Endothelial cell of umbilical vein (primary cell): ENCODE results near the gene NAV2.

Experiments
- EZH2 ChIP-seq: IDR thresholded peaks from 2 replicates; pipeline ENCODE4 v1.6.1; 2012; ENCODE audit warnings: borderline replicate concordance, low read depth, mild to moderate bottlenecking, moderate library complexity, low read length, inconsistent platforms; ENCODE audit not compliant: severe bottlenecking
- JUN ChIP-seq: IDR thresholded peaks from 2 replicates; pipeline ENCODE4 v1.6.1; 2011; ENCODE audit warnings: borderline replicate concordance, low read depth; ENCODE audit not compliant: insufficient read length, insufficient read depth
- POLR2A ChIP-seq: IDR thresholded peaks from 2 replicates; pipeline ENCODE4 v1.6.1; 2012; ENCODE audit warnings: low read depth, mild to moderate bottlenecking, control low read depth, low read length
- POLR2AphosphoS5 ChIP-seq: IDR thresholded peaks from 2 replicates; pipeline ENCODE4 v1.6.1; 2012; ENCODE audit warnings: low read depth, mild to moderate bottlenecking, control low read depth, low read length, moderate library complexity; ENCODE audit not compliant: insufficient read depth
- TF ChIP-seq, protein P1 (sequence below), 2 donors: IDR thresholded peaks; 1 replicate in 1 of 2; 2 replicates in 1 of 2; pipeline ENCODE4 v1.5.1; 2011; ENCODE audit warnings: low read length in 2 of 2, mild to moderate bottlenecking in 2 of 2, moderate library complexity in 2 of 2, control low read depth in 1 of 2, inconsistent platforms in 1 of 2, low read depth in 1 of 2; ENCODE audit not compliant: insufficient read depth in 1 of 2; ENCODE audit errors: extremely low read depth in 1 of 2

DNA sequence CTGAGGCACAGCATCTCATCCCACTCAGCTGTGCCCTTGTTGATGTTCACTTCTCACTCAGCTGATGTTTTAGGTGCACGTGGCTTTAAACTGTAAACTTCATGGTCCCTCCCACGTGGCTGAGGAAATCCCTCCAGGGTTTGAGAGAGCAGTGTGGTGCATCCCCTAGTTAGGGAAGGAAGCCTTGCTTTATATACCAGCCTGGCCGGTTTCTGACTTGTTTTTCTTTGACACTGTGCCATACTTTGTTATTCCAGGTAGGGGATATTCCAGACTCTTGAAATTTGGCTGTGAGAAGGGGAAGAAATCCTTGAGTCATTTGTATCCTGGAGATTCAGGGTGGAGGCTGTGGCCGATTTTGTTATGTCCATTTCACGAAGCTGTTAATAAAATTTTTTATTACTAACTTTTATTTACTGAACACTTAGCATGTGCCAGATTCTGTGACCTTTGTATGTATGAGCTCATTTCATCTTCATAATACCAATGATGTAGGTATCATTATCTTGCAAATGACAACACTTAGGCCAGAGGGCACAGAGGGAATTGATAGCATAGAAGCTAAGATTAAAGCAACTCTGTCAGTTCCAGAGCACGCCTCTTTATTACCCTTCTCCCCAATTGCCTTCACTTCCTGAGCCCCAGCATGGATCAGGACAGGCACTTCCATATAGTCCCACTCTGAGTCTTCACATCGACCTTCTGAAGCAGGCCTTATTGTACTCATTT lies 116.6 kb downstream of the NAV2 start:
- TF ChIP-seq POLR2A (no peak), EZH2 (no peak), POLR2AphosphoS5 (no peak), JUN (no peak)
- TF ChIP-seq, protein P1, sequence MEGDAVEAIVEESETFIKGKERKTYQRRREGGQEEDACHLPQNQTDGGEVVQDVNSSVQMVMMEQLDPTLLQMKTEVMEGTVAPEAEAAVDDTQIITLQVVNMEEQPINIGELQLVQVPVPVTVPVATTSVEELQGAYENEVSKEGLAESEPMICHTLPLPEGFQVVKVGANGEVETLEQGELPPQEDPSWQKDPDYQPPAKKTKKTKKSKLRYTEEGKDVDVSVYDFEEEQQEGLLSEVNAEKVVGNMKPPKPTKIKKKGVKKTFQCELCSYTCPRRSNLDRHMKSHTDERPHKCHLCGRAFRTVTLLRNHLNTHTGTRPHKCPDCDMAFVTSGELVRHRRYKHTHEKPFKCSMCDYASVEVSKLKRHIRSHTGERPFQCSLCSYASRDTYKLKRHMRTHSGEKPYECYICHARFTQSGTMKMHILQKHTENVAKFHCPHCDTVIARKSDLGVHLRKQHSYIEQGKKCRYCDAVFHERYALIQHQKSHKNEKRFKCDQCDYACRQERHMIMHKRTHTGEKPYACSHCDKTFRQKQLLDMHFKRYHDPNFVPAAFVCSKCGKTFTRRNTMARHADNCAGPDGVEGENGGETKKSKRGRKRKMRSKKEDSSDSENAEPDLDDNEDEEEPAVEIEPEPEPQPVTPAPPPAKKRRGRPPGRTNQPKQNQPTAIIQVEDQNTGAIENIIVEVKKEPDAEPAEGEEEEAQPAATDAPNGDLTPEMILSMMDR (IDR thresholded peaks at IDR 0.05; ENCODE audit: extremely low read depth in 1 of 2, insufficient read depth in 1 of 2, low read depth in 1 of 2, low read length in 2 of 2), result no peak
